ENCODE measurements around the gene IKZF5. TPM values are rescaled to one million over a fixed set of nuclear protein-coding genes. Genes with fewer than 3 reads are reported as not detected.

IKZF5 gene
- total RNA-seq, 1 experiment from 2014 or later: 8.6 TPM

GRCh38 chr10:122995936-122996335, 12.7 kb downstream of the IKZF5 start:
- POLR2A ChIA-PET: no interaction called here
- in situ Hi-C loops (cut with HindIII; ENCODE audit: low pct_unique_long_range_greater_than_20kb, low sequenced_read_pairs): no loop called here

GRCh38 chr10:122993797-122994336, 14.7 kb downstream of the IKZF5 start:
- CTCF ChIA-PET: no interaction called here
- intact Hi-C loops (cut with micrococcal nuclease; ENCODE audit: unreplicated experiment): no loop called here
- H3K27ac ChIP-seq (ENCODE audit: low read length): no peak overlapping the region
- no peak overlapping the region for H3K4me3 ChIP-seq (ENCODE audit: low read depth in 2 of 2, low read length in 2 of 2)
- no peaks in the 10 kb centered on the region for H3K4me1 ChIP-seq (ENCODE audit: control insufficient read depth, insufficient read depth, low read length)
- peaks cover 6% of the 10 kb centered on the region for H3K36me3 ChIP-seq (ENCODE audit: control insufficient read depth, insufficient read depth, low read length)
- ATAC-seq: no peak
- POLR2A ChIA-PET: no interaction called here
- in situ Hi-C loops (cut with HindIII; ENCODE audit: low pct_unique_long_range_greater_than_20kb, low sequenced_read_pairs): no loop called here
- TF ChIP-seq POLR2AphosphoS5 (IDR thresholded peaks at IDR 0.05; ENCODE audit: low read depth, low read length): no peak
- no peak for TF ChIP-seq REST (IDR thresholded peaks at IDR 0.05; ENCODE audit: insufficient read depth in 1 of 2, low read depth in 2 of 2, low read length in 1 of 2)
- TF ChIP-seq TCF7L2 (IDR thresholded peaks at IDR 0.05; ENCODE audit: low read depth, low read length): no peak
- TF ChIP-seq CTCF (IDR thresholded peaks at IDR 0.05): no peak
- no peak for TF ChIP-seq SIN3A (IDR thresholded peaks at IDR 0.05; ENCODE audit: borderline replicate concordance, insufficient read depth, low read depth, low read length)
- BruUV-seq (replicated peaks): no TSS peak
- no peak for DNase-seq (ENCODE audit: low read depth, low spot score)
- H3K27me3 ChIP-seq (ENCODE audit: control insufficient read depth, insufficient read depth, low read length): no peaks in the 10 kb centered on the region
- H3K9me3 ChIP-seq (ENCODE audit: control insufficient read depth, insufficient read depth, low read depth, low read length): no peaks in the 10 kb centered on the region

More at GRCh38 chr10:122995936-122996335, 12.7 kb downstream of the IKZF5 start:
- H3K27me3 ChIP-seq (ENCODE audit: control insufficient read depth, insufficient read depth, low read length): no peaks in the 10 kb centered on the region
- peaks cover 6% of the 10 kb centered on the region for H3K36me3 ChIP-seq (ENCODE audit: control insufficient read depth, insufficient read depth, low read length)
- no peak overlapping the region for H3K4me3 ChIP-seq (ENCODE audit: low read depth in 2 of 2, low read length in 2 of 2)
- no TSS peak for BruUV-seq (replicated peaks)
- CTCF ChIA-PET: no interaction called here
- no peaks in the 10 kb centered on the region for H3K4me1 ChIP-seq (ENCODE audit: control insufficient read depth, insufficient read depth, low read length)
- TF ChIP-seq CTCF (IDR thresholded peaks at IDR 0.05) (no peak), REST (IDR thresholded peaks at IDR 0.05; ENCODE audit: insufficient read depth in 1 of 2, low read depth in 2 of 2, low read length in 1 of 2) (no peak), TCF7L2 (IDR thresholded peaks at IDR 0.05; ENCODE audit: low read depth, low read length) (no peak), POLR2AphosphoS5 (IDR thresholded peaks at IDR 0.05; ENCODE audit: low read depth, low read length) (no peak), SIN3A (IDR thresholded peaks at IDR 0.05; ENCODE audit: borderline replicate concordance, insufficient read depth, low read depth, low read length) (no peak)
- no peak overlapping the region for H3K27ac ChIP-seq (ENCODE audit: low read length)
- H3K9me3 ChIP-seq (ENCODE audit: control insufficient read depth, insufficient read depth, low read depth, low read length): no peaks in the 10 kb centered on the region
- DNase-seq (ENCODE audit: low read depth, low spot score) (no peak), ATAC-seq (no peak)
- intact Hi-C loops (cut with micrococcal nuclease; ENCODE audit: unreplicated experiment): no loop called here
